BLaER1 treated with 17β-estradiol and CSF1 and Interleukin-3, amounts not matched to agents 10 nM and 100 nM (cell line): ENCODE data around the gene ZBTB44.
A peak's percentile ranks its signal among the peaks of the same experiment; 100 is the strongest.

Experiments used
- H3K27ac ChIP-seq, 11 experiments: shearing (Covaris generic); formaldehyde crosslinking; 2 replicates each; pipeline ENCODE4 v1.8.1; 2022
- H3K27me3 ChIP-seq, 11 experiments: shearing (Covaris generic); formaldehyde crosslinking; 2 replicates each; pipeline ENCODE4 v1.8.1; 2022
- H3K36me3 ChIP-seq, 11 experiments: shearing (Covaris generic); formaldehyde crosslinking; 2 replicates each; pipeline ENCODE4 v1.8.1; 2022
- H3K4me1 ChIP-seq, 10 experiments: shearing (Covaris generic); formaldehyde crosslinking; 2 replicates each; pipeline ENCODE4 v1.8.1; 2022
- H3K4me2 ChIP-seq, 11 experiments: shearing (Covaris generic); formaldehyde crosslinking; 2 replicates each; pipeline ENCODE4 v1.8.1; 2022
- H3K4me3 ChIP-seq, 10 experiments: shearing (Covaris generic); formaldehyde crosslinking; 2 replicates each; pipeline ENCODE4 v1.8.1; 2022
- H3K9ac ChIP-seq, 11 experiments: shearing (Covaris generic); formaldehyde crosslinking; 2 replicates each; pipeline ENCODE4 v1.8.1; 2022
- H3K9me3 ChIP-seq, 11 experiments: shearing (Covaris generic); formaldehyde crosslinking; replicated peaks in 1 of 11; 2 replicates each; pipeline ENCODE4 v1.8.1; 2022
- H4K20me1 ChIP-seq, 11 experiments: shearing (Covaris generic); formaldehyde crosslinking; 2 replicates each; pipeline ENCODE4 v1.8.1; 2022
- Cebpa-rat ChIP-seq, 11 experiments: shearing (Covaris generic); IDR thresholded peaks; 2 replicates each; pipeline ENCODE4 v1.8.1; 2022

Gene ZBTB44

GRCh38 chr11:130314184-130314749 is 450 bp downstream of the ZBTB44 start:
- peaks cover 26 to 46% (median 38%) of the 10 kb centered on the region in 10 experiments for H3K4me1 ChIP-seq
- peaks cover 0 to 43% (median 37%) of the 10 kb centered on the region in 11 experiments; a peak in 17 of 22 replicates for H4K20me1 ChIP-seq
- peak overlapping the region; percentile 91 to 96 (median 94) for H3K27ac ChIP-seq
- TF ChIP-seq Cebpa-rat (IDR thresholded peaks at IDR 0.05): no peak
- peak overlapping the region; percentile 91 to 95 (median 93) for H3K9ac ChIP-seq
- H3K36me3 ChIP-seq: peaks cover 0 to 15% (median 4%) of the 10 kb centered on the region in 11 experiments; a peak in 12 of 22 replicates
- peaks cover 0 to 4% (median 0%) of the 10 kb centered on the region in 11 experiments; a peak in 5 of 22 replicates for H3K9me3 ChIP-seq
- no peaks in the 10 kb centered on the region for H3K27me3 ChIP-seq
- H3K4me2 ChIP-seq: peak overlapping the region; percentile 66 to 96 (median 85)
- peak overlapping the region; percentile 83 to 97 (median 90) for H3K4me3 ChIP-seq

- Histone ChIP-seq H3K9ac (peak overlapping the region; percentile 91 to 95 (median 93)), H3K9me3 (peaks cover 0 to 7% (median 5%) of the 10 kb centered on the region in 11 experiments; a peak in 9 of 22 replicates), H3K27ac (peak overlapping the region; percentile 91 to 96 (median 94)), H3K27me3 (no peaks in the 10 kb centered on the region), H3K4me1 (peaks cover 26 to 46% (median 38%) of the 10 kb centered on the region in 10 experiments), H4K20me1 (peaks cover 4 to 50% (median 44%) of the 10 kb centered on the region in 11 experiments; a peak in 19 of 22 replicates), H3K4me3 (peak overlapping the region; percentile 83 to 97 (median 90)), H3K4me2 (peak overlapping the region; percentile 66 to 96 (median 85)), H3K36me3 (peaks cover 0 to 21% (median 11%) of the 10 kb centered on the region in 11 experiments; a peak in 18 of 22 replicates)
- TF ChIP-seq Cebpa-rat (IDR thresholded peaks at IDR 0.05): no peak
Observed at GRCh38 chr11:130313383-130314183, 1.1 kb downstream of the ZBTB44 start.

GRCh38 chr11:130312046-130312445 is 2.7 kb downstream of the ZBTB44 start:
- 0 out of 22 replicates have a peak overlapping the region, but pooled peaks of 1 of the 11 experiments have one; percentile 2 for H3K9ac ChIP-seq
- peaks cover 10 to 22% (median 19%) of the 10 kb centered on the region in 11 experiments; a peak in 21 of 22 replicates for H3K9me3 ChIP-seq
- peaks cover 4 to 59% (median 46%) of the 10 kb centered on the region in 11 experiments; a peak in 19 of 22 replicates for H4K20me1 ChIP-seq
- H3K27me3 ChIP-seq: no peaks in the 10 kb centered on the region
- H3K36me3 ChIP-seq: peaks cover 13 to 37% (median 26%) of the 10 kb centered on the region in 11 experiments; a peak in 21 of 22 replicates
- H3K27ac ChIP-seq: no peak overlapping the region
- H3K4me3 ChIP-seq: no peak overlapping the region
- peaks cover 26 to 46% (median 38%) of the 10 kb centered on the region in 10 experiments for H3K4me1 ChIP-seq
- H3K4me2 ChIP-seq: peak overlapping the region; percentile 66 to 96 (median 85); a peak in 20 of 22 replicates
- no peak for TF ChIP-seq Cebpa-rat (IDR thresholded peaks at IDR 0.05)

DNA sequence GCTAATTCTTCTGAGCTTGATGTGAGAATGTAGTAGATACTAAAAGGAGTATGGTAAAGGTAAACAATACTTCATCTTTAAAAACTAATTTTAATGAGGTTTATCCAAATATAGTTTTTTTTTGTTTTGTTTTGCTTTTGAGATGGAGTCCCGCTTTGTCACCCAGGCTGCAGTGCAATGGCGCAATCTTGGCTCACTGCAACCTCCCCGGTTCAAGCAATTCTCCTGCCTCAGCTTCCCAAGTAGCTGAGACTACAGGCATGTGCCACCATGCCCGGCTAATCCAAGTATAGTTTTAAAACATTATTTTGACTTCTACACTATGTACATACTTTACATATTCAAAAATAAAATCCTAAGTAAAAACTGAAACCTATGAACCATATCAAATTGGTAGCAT is 4.1 kb downstream of the ZBTB44 start:
- no peak overlapping the region for H3K27ac ChIP-seq

DNA sequence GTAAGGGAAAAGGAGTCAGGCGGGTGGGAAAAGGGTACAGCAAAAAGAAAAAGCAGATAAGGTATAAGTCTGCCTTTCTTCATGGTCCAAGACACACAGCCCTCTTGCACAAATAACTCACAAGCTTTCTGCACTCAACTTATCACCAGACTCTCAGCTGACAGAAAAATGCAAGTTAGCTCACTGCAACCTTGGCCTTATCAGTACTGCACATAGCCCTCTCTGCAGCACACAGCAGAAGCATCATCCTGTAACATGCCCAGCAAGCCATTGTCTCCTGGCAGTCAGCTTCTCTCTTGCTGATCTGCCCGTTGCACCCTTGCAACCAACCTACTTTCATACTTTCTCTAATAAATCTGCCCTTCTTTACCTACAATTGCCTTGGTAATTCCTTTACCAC is 5.8 kb downstream of the ZBTB44 start:
- H3K9me3 ChIP-seq: peaks cover 31 to 53% (median 45%) of the 10 kb centered on the region in 11 experiments
- peaks cover 16 to 39% (median 29%) of the 10 kb centered on the region in 10 experiments for H3K4me1 ChIP-seq
- H3K27me3 ChIP-seq: no peaks in the 10 kb centered on the region
- no peak for TF ChIP-seq Cebpa-rat (IDR thresholded peaks at IDR 0.05)
- H3K27ac ChIP-seq: no peak overlapping the region
- peaks cover 13 to 63% (median 38%) of the 10 kb centered on the region in 11 experiments for H3K36me3 ChIP-seq
- H4K20me1 ChIP-seq: peaks cover 4 to 59% (median 46%) of the 10 kb centered on the region in 11 experiments; a peak in 19 of 22 replicates
- no peak overlapping the region for H3K4me3 ChIP-seq
- no peak overlapping the region for H3K4me2 ChIP-seq
- 0 out of 22 replicates have a peak overlapping the region, but pooled peaks of 1 of the 11 experiments have one; percentile 2 for H3K9ac ChIP-seq

More for the DNA sequence above, 4.1 kb downstream of the ZBTB44 start:
- Histone ChIP-seq H3K4me1 (peaks cover 23 to 43% (median 36%) of the 10 kb centered on the region in 10 experiments), H3K4me3 (no peak overlapping the region), H3K9me3 (peaks cover 23 to 37% (median 33%) of the 10 kb centered on the region in 11 experiments), H3K9ac (no peak overlapping the region), H3K4me2 (peak overlapping the region in 3 of 11 experiments; percentile 19 to 87 (median 39); a peak in 3 of 22 replicates), H3K36me3 (peaks cover 13 to 51% (median 36%) of the 10 kb centered on the region in 11 experiments), H3K27me3 (no peaks in the 10 kb centered on the region), H4K20me1 (peaks cover 4 to 59% (median 46%) of the 10 kb centered on the region in 11 experiments; a peak in 19 of 22 replicates)
- TF ChIP-seq Cebpa-rat (IDR thresholded peaks at IDR 0.05): peak in 1 of 11 experiments; percentile 18; a peak in 2 of 22 replicates

DNA sequence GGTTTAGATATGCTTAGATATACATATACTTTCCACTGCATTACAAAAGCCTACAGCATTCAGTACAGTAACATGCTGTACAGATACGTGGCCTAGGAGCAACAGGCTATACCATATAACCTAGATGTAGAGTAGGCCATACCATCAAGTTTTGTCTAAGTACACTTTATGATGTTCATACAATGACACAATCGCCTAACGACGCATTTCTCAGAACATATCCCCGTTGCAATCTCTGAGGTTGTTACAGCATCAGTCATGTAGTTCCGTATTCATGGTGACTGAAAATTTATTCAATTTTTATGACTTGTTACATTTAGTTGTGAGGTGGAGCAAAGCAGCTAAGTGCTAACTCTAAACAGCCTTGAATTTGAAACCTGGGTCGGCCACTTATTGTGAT is 6.7 kb downstream of the ZBTB44 start:
- Histone ChIP-seq H4K20me1 (peaks cover 4 to 64% (median 44%) of the 10 kb centered on the region in 11 experiments; a peak in 19 of 22 replicates), H3K27me3 (no peaks in the 10 kb centered on the region), H3K4me2 (no peak overlapping the region), H3K4me1 (peaks cover 16 to 36% (median 25%) of the 10 kb centered on the region in 10 experiments), H3K27ac (no peak overlapping the region), H3K4me3 (no peak overlapping the region), H3K36me3 (peaks cover 13 to 71% (median 44%) of the 10 kb centered on the region in 11 experiments), H3K9me3 (peaks cover 31 to 62% (median 50%) of the 10 kb centered on the region in 11 experiments), H3K9ac (no peak overlapping the region)
- no peak for TF ChIP-seq Cebpa-rat (IDR thresholded peaks at IDR 0.05)

- H3K36me3 ChIP-seq: peaks cover 13 to 89% (median 63%) of the 10 kb centered on the region in 11 experiments
- peaks cover 4 to 64% (median 43%) of the 10 kb centered on the region in 11 experiments; a peak in 15 of 22 replicates for H4K20me1 ChIP-seq
- no peak overlapping the region for H3K9ac ChIP-seq
- H3K27ac ChIP-seq: no peak overlapping the region
- H3K4me1 ChIP-seq: peaks cover 15 to 40% (median 22%) of the 10 kb centered on the region in 10 experiments
- H3K27me3 ChIP-seq: no peaks in the 10 kb centered on the region
- H3K9me3 ChIP-seq: peaks cover 31 to 69% (median 52%) of the 10 kb centered on the region in 11 experiments
- TF ChIP-seq Cebpa-rat (IDR thresholded peaks at IDR 0.05): no peak
- no peak overlapping the region; a peak in 1 of 22 replicates for H3K4me2 ChIP-seq
- no peak overlapping the region for H3K4me3 ChIP-seq
Observed at GRCh38 chr11:130304651-130305050, 10.1 kb downstream of the ZBTB44 start.

DNA sequence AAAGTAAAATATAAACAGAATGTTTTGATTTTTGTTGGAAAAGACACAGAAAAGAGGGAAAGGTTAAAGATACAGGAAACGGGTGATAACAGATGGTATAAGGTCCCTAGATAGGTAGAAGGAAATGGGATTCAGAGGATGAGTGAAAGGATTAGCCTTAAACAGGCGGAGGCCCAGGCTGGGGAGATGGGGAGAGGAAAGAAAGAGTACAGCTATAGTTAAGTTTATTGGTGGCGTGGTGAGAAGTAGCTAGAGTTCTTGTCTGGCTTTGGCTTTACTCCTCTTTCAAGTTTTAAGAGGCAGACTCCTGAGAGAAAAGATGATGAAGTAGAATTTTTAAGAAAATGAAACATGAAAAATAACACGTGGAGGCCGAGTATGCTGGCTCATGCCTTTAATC is 13.7 kb downstream of the ZBTB44 start:
- Histone ChIP-seq H3K4me2 (peak overlapping the region; percentile 5 to 74 (median 53); a peak in 19 of 22 replicates), H3K27ac (peak overlapping the region in 4 of 11 experiments; percentile 21 to 47 (median 32); a peak in 5 of 22 replicates), H3K36me3 (peaks cover 4 to 88% (median 42%) of the 10 kb centered on the region in 11 experiments; a peak in 19 of 22 replicates), H3K9ac (peak overlapping the region in 2 of 11 experiments; percentile 2 to 8; a peak in 4 of 22 replicates), H4K20me1 (peaks cover 0 to 75% (median 46%) of the 10 kb centered on the region in 11 experiments; a peak in 11 of 22 replicates), H3K9me3 (peaks cover 11 to 37% (median 23%) of the 10 kb centered on the region in 11 experiments), H3K27me3 (no peaks in the 10 kb centered on the region), H3K4me1 (peaks cover 15 to 40% (median 22%) of the 10 kb centered on the region in 10 experiments), H3K4me3 (no peak overlapping the region)
- TF ChIP-seq Cebpa-rat (IDR thresholded peaks at IDR 0.05): no peak
